ENCODE data around the gene NPL.

The NPL gene, protein sequence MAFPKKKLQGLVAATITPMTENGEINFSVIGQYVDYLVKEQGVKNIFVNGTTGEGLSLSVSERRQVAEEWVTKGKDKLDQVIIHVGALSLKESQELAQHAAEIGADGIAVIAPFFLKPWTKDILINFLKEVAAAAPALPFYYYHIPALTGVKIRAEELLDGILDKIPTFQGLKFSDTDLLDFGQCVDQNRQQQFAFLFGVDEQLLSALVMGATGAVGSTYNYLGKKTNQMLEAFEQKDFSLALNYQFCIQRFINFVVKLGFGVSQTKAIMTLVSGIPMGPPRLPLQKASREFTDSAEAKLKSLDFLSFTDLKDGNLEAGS

DNA sequence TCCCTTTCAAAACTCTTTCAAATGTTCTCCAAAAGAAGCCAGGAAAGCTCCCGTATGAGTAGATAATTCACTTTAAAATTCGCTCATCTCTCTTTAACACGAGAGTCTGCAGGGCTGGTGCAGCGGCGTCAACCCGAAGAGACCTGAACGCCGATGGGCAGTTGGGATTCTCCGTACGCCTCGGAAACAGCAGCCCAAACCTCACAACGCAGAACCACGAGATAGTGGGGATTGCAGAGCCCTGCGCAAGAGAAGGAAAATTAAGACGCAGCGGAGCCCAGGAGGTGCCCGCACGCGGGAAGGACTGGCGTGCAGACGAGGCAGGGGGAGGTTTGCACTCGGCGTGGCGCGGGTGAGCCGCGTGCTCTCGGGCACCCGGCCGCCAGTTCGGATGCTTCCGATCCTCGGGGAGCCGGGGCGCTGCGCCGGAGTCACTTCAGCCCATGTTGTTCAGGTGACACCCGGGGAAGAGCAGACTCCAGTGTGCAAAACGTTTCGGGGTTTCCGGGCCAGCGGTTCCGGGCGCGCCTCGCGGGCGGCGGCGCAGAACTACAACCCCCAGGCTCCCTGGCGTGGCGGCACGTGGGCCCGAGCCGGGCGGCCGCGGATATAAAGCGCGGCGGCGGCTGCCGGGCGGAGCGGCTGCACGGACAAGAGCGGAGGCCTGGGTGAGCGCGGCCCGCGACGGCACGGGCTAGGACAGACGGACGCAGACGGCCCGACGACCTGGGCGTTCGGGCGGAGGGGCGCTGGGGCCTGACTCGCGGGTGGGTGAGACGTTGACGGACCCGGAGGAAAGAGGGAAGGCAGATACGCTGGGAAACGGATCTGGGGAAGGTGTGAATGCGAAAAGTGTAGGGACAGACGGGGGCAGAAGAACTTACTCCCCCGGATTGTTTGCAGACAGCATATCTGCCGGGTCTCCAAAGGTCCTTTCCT, at the start of gene NPL:
Gene NPL (plus strand): TSS at position 636 of the 939 bp plus-strand sequence. CDS start 4,599 bp downstream, outside the sequence.
- peak; percentile 73 to 78 for DNase-seq (ENCODE audit: low read depth in 1 of 2, low spot score in 1 of 2)

DNA sequence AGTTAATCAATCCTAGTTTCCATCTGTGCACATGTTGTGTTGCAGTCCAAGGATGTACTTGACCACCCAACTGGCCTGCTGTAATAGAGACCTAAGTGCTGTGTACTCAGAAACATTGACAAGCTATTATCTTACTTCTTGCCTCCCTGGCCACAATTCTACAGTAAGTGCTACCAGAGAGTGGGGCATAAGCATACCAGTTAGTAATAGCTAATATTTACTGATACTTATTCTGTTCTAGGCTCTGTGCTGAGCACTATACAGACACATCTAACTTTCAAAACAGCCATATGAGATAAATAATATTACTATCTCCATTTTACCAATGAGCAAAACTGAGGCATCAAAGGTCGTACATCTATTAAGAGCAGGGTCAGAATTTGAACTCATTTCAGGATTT, 49.5 kb upstream of the NPL start:
- no peak for DNase-seq (ENCODE audit: low read depth in 1 of 2, low spot score in 1 of 2)

DNA sequence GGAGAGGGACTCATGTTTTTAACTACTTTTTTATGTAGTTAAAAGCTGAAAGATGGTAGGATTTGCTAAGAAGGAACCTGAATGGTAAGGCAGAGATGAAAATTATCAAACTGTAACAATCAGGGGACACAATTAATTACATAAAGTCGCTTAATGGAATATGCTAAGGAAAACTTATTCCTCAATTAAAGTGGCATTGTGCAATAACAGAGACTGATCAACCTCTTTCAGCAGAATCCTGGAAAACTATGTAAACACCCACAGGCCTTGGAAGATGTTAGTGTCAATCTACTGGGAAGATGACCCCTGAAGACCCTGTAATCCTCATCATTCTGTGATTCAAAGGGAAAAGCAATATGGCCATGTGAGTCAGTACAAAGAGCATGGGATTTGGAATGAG, 46.8 kb upstream of the NPL start:
- DNase-seq (ENCODE audit: low read depth in 1 of 2, low spot score in 1 of 2): no peak

DNA sequence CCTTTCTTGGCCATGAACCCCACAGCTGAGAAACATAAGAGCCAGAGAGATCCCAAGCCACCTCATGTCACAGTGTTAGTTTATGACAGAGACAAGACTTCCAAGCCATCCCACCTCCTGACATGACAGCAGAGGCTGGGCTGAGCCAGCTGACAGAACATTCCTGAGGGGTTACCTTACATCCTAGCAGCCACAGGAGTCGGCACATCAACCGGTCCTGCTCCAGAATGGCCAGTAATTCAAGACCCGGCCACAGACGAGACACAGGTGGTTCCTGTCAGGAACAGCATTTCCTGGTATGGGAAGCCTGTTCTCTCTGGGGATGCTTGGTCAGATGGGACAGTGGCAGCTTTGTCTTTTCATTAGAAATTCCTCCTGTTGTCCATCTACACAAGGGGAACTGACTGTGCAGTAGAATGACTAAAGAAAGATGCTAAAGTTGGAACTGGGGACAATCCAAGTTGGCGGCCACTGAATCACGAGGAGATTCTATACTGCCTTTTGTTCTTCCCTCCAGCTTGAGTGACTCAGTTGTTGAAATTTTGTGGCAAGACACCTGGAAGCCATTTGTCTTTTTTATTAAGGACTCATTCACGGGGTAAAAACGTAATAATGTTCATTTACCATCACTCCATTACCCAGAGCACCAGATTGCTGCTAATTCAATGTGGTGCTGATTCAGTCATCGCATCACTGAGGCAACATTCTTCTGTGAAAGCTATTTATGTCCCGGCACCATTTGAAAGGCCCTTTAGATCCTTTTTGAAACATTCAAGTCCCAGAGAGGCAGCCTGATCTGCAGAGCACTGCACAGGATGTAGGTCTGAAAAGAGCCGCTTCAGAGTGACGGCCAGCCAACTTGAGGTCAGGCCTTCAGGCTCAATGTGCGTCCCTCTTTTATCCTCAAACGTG, 37.2 kb upstream of the NPL start:
- DNase-seq (ENCODE audit: low read depth in 1 of 2, low spot score in 1 of 2): no peak

DNA sequence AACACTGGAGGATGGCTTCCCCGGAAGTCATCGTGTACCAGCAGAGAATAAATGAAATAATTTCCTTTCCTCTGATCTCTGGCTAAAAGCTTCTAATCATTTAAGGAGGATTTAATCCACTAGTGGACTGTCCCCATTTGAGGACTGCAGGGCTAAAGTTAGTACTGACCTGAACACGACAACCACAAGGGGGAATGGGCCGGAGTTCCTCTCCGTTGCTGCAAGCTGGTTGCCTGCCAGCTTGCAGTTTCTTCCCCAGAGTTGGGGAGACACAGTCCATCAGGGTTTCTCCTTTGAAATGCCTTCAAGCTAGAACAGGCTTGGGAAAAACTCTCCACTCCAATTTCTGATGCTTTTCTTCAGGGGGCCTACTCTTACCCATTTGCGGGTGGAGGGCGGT, 35.5 kb upstream of the NPL start:
- DNase-seq (ENCODE audit: low read depth in 1 of 2, low spot score in 1 of 2): no peak

DNA sequence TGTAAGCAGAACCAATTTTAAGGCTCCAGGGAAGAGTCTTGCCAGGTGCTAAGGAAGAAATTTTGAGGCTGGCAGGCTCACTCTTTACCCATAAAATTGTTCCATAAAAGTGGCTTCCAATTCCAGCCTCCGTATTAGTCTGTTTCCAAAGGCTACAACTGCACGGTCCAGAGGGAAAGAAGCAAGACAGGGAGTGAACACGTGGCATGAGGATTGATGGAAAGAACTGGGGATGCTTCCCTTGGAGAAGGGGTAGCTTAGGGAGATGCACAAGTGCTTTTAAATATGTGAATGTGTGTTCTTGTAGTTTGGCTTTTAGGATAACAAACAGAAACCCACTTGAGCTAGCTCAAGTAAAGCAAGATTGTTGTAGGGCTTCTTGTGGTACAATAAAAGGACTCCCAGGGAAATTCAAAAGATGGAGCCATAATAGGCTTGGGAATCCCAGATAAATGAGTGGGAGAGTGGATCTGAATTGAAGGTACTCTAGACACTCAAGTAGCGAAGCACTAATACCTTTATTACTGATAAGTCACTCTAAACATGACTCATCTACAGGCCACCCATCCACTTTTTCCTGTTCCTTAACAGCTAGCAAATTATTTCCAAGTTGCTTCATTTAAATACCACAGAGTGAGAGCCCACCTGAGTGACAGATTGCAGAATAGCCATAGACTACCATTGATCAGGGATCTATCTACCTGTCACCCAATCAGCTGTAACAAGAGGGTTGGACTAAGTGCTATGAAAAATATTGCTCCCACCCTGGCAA, 34.8 kb upstream of the NPL start:
- DNase-seq (ENCODE audit: low read depth in 1 of 2, low spot score in 1 of 2): no peak

DNA sequence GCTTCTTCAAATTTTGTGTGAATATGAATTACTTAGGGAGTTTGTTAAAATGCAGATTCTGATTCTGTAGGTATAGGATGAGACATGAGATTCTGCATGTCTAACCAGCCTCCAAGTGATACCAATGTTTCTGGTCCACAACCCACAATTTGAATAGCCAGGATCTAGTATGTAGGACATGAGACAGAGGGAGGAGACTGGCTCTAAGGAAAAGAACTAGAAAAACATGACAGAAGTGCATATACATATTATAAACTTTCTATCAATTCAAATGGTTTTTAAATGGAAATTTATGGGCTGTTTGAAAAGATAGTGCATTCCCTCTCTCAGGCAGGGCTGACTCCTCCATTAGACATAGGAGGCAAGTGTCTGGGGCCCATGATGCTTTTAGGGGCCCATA, 33.9 kb upstream of the NPL start:
- no peak for DNase-seq (ENCODE audit: low read depth in 1 of 2, low spot score in 1 of 2)

DNA sequence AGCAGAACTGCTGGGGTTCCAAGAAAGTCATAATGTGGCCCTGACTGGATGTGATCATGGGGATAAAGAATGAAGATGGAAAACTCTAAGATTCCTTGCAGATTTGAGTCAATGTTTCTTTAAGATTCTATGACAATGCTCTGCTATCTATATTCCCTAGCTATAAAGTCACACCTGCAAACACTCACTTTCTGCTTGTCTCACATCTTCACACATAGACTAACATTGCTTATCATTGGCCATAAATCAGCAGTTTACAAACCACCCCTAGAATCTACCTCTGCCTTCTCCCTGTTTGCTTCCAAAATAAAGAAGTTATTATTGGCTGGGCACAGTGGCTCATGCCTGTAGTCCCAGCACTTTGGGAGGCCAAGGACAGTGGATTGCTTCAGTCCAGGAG, 33.1 kb upstream of the NPL start:
- no peak for DNase-seq (ENCODE audit: low read depth in 1 of 2, low spot score in 1 of 2)

DNA sequence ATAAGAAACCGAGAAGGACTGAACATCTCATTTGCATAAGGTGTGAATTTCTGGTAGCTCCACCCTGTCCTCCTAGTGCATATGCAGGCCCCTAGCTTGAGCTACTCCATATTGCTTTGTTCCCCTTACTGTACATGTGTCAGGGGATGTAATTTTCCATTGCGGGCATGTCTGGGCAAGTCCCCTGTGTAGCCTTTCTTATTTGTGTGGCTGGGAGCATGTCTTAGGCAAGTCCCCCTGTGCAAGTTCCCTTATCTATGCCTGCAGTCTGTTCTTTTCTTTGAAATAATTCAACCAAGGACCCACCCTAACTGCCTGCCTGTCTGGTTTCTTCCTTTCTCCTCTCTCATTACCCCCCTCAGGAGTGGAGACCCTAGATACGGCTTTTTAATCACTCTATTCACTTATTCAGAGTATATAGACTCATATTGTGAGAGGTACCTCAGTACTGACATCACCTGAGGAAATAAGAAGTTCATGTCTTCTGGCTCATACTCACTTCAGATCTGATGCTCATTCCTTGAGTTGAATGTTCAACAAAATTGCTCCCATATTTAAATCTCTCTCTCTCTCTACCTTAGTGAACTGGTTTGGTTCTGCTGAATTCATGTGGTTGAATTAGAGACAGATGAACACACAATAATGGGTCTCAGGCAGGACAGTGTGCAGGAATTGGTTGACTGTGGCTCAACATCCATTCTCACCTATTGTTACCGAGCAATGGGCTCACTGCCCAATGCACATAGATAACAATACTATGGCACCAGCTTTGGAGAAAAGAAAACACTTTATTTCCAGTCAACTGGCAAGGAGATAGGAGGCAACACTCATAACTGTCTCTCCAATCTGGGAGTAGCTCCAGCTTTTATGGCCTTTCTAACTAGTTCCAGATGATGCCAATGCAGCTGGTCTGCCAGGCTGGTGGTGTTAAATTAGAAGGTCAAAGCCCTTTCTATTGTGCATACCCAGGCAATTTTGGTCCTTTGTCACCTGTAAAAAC, 27.9 kb upstream of the NPL start:
- no peak for DNase-seq (ENCODE audit: low read depth in 1 of 2, low spot score in 1 of 2)

DNA sequence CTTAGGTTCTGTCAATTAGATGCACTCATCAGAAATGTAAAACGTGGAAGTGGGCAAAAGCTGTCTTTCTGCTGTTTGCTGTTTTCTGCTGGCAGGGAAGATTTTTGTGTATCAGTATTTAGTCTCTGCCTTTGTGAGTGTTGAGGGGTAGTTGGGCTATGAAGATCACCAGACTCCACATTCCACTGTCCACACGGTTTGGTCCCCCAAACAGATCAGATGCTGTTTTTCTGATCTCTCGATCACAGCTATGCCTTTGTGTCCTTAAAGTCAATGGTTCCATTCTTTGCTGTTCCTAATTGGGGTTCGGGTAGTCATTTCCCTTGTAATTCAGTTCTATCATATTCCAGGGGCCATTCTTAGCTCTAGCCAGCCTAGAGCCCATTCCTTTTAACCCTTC, 27.0 kb upstream of the NPL start:
- no peak for DNase-seq (ENCODE audit: low read depth in 1 of 2, low spot score in 1 of 2)

DNA sequence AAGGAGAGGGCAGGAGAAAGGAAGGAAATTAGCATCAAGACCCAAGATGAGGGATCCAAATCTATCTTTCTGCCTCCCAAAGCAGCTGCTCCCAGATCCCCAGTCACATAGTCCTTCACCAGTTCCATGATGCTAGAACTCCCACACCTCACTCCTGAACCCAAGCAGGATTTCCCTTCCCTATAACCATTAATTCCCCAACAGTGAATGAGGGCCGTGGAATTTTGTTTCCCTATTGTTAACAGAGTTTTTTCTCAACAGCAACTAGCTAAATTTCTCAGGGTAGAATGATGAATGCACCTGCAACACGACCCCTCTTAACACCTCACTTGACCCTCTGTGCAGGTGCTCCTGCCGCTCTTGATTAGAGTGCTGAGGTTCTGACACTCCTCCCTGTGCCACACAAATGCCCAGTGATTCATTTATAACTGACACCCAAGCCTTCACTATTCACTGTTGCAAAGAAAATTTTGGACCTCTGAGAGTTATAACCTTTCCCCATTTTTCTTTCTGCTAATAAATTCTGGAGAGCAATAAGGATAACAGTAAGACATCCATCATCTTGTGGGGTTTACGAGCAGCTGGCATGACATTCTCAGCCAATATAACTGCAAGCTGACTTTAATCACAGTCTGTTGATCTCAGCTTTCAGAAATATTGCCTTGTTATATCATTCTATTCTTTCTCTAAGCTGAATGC, 25.4 kb upstream of the NPL start:
- no peak for DNase-seq (ENCODE audit: low read depth in 1 of 2, low spot score in 1 of 2)

DNA sequence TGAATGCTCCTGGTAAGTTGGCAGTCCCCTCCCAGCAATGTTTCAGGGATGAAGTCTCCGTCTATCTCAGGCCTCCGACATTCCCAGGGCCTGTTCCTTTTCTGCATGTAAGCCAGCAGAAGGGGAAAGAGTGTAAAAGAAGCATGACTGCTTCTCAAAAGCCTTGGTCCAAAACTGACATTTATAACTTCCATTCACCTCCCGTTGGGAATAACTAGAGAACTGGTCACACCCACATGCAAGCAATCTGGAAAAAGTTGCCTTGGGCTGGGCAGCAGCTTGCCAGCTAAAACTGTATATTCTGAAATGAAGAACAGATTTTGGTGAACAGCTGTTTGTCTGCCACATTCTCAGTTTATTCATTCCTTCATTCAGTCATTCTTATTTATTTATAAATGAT, 24.2 kb upstream of the NPL start:
- DNase-seq (ENCODE audit: low read depth in 1 of 2, low spot score in 1 of 2): no peak

DNA sequence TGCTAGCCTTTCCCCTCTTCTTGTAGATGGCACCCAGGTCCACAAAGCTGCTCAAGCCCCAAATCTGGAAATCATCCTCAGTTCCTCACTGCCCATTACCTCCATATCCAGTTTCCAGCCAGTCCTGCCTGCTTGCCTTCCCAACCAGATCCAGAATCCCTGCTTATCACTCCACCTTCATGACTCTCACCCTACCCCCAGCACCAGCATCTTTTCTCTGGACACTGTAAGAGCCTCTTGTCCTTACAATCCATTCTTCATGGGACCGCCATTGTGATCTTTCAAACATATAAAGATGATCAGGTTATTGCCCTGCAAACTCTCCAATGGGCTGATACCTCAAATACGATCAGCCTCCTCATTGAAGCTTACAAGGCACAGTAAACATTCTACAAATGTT, 23.5 kb upstream of the NPL start:
- DNase-seq (ENCODE audit: low read depth in 1 of 2, low spot score in 1 of 2): no peak

DNA sequence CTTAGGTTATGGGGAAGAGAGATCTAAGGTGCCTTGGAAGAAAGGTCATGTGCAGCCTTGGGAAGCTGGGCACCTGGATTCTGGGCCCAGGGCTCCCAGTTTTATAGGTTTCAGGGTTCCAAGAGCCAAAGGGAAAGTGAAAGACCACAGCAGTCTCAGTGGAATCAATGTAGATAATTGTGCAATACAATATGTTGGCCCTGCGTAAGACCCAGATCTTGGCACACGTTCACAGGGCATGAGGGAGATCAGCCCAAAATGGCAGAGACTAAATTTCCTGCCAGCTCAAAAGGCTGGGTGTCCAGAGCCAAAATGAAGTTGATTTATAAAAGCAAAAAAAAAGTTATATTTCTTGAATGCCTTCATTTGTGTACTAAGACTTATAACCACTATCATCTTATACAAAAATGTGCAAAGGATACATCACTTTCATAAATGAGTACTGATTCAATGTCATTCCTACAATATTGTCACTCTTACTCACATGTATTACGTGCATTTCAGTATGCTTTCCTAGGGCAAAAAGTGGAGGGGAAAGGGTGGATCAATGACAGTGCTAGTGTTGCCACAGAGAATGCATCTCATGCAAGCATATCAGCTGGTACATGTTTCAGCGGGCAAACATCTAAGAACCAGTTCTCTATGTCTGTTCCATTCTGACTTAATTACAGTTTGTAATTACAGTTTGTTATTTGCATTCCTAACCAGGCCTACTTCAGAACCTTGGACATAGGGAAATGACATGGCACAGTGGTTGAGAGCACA, 22.5 kb upstream of the NPL start:
- no peak for DNase-seq (ENCODE audit: low read depth in 1 of 2, low spot score in 1 of 2)

DNA sequence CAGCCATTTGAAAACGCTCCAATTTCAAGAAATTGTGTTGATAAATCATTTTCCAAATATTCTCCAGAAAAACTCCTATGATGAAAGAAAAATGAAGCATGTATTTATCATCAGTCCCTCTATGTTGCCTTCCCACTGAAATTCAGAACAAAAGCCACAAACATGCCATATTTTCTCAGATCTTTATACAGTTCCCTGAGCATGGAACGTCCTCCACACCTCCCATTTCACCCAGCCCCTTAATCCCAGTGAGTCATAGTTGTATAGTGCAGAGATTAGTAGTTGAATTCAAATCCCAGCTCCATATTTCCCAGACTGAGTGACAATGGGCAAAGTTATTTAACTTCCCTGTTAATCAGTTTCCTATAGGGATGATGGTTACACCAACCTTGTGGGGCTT, 20.6 kb upstream of the NPL start:
- no peak for DNase-seq (ENCODE audit: low read depth in 1 of 2, low spot score in 1 of 2)

DNA sequence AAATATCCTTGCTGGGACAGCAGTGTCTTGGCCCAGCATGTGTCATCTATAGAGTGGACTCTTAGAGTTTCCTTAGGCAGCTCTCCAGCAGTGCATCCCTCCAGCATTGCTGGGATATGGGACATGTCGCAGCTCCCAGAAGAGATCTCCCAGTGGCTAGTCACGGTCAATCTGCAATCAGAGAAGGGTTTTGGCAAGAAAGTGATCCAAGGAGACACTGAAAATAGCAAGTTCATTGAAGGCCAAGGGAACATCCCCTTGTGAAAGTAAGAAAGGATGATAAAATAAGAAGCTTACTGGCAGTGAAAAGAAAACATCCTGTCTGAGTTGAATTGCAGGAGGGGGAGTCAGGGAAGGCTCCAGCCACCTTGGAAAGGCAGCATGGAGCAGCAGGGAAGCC, 19.3 kb upstream of the NPL start:
- DNase-seq (ENCODE audit: low read depth in 1 of 2, low spot score in 1 of 2): no peak

DNA sequence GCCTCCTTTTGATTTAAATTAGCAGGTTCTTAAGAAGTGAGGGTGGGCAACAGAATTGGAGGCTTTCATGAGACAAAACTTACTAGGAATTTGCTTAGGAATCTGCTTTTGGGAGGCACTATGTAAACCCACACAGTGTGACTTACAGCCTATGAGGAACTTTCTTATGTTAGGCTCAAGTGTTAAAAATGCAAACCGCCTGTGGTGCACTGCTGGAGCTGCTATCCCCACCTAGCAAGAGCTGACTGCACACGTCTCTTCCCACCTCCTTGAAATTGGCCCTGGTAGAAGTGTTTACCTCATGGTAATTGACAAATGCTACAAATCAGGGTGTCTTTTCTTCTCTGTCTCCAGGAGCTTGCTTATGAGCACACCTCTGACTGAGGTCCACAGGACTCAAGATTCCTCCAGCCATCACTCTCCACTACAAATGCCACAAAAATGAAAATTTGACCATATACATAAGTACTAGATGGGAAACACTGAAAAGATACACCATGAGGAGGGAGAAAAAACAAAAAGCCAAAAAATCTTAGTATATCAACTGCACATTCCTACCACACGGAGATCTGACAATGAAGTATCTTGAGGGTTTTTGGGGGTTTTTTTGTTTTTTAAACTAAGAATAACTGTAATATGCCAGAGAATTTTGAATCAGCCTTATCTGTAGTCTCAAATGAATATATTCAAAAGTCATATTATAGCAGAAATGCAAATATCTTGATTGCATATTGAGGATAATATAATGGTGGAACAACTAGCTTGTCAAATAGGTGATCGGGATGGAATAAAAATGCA, 18.2 kb upstream of the NPL start:
- DNase-seq (ENCODE audit: low read depth in 1 of 2, low spot score in 1 of 2): no peak

Data from stimulated activated CD4-positive, alpha-beta T cell treated with anti-CD3 and anti-CD28 coated beads, Interleukin-15, amount 100 ng/mL, for 1 hour (primary cell).